Parathyroid adenoma (tissue), 2 donors: ENCODE results near the gene TRABD2B.

Experiments
- H2AFZ ChIP-seq: fragments of 300-600 bp; sonication (generic); one replicate; pipeline ENCODE4 v1.7.0; 2017; ENCODE audit warnings: antibody characterized with exemption, mild to moderate bottlenecking
- H3K27ac ChIP-seq: fragments of 300-600 bp; sonication (generic); one replicate; pipeline ENCODE4 v1.7.0; 2017
- H3K27me3 ChIP-seq: fragments of 300-600 bp; sonication (generic); one replicate; pipeline ENCODE4 v1.7.0; 2017; ENCODE audit warnings: low read length; ENCODE audit not compliant: control insufficient read depth, insufficient read depth
- H3K36me3 ChIP-seq: fragments of 300-600 bp; sonication (generic); one replicate; pipeline ENCODE4 v1.7.0; 2017; ENCODE audit warnings: low read length; ENCODE audit not compliant: control insufficient read depth, insufficient read depth
- H3K4me1 ChIP-seq: fragments of 300-600 bp; sonication (generic); one replicate; pipeline ENCODE4 v1.7.0; 2017; ENCODE audit warnings: control low read depth
- H3K4me2 ChIP-seq: fragments of 300-600 bp; sonication (generic); one replicate; pipeline ENCODE4 v1.7.0; 2017; ENCODE audit warnings: low read length
- H3K4me3 ChIP-seq: fragments of 300-600 bp; sonication (generic); one replicate; pipeline ENCODE4 v1.7.0; 2017; ENCODE audit warnings: low read depth, low read length
- H3K79me2 ChIP-seq: fragments of 300-600 bp; sonication (generic); one replicate; pipeline ENCODE4 v1.7.0; 2017; ENCODE audit warnings: control low read depth
- H3K9ac ChIP-seq: fragments of 300-600 bp; sonication (generic); one replicate; pipeline ENCODE4 v1.7.0; 2017; ENCODE audit warnings: mild to moderate bottlenecking
- H3K9me3 ChIP-seq: fragments of 300-600 bp; sonication (generic); one replicate; pipeline ENCODE4 v1.7.0; 2017; ENCODE audit warnings: low read length; ENCODE audit not compliant: control insufficient read depth
- CTCF ChIP-seq: fragments of 300-600 bp; sonication (generic); IDR thresholded peaks from one replicate; pipeline ENCODE4 v1.7.0; 2017; ENCODE audit warnings: antibody characterized with exemption, mild to moderate bottlenecking
- donor health status: primary hyperparathyroidism.

Gene TRABD2B

GRCh38 chr1:47987601-47988000 is 9.6 kb downstream of the TRABD2B start:
- no peak overlapping the region for H3K27ac ChIP-seq
- H3K27me3 ChIP-seq: no peaks in the 10 kb centered on the region
- no peaks in the 10 kb centered on the region for H3K9me3 ChIP-seq
- no peak overlapping the region for H3K9ac ChIP-seq
- H3K79me2 ChIP-seq: no peaks in the 10 kb centered on the region
- H2AFZ ChIP-seq: no peak overlapping the region
- no peak for TF ChIP-seq CTCF
- H3K4me3 ChIP-seq: no peak overlapping the region
- H3K4me2 ChIP-seq: no peak overlapping the region
- no peaks in the 10 kb centered on the region for H3K36me3 ChIP-seq
- H3K4me1 ChIP-seq: no peaks in the 10 kb centered on the region

- TF ChIP-seq CTCF: no peak
- no peak overlapping the region for H3K4me3 ChIP-seq
- no peak overlapping the region for H3K4me2 ChIP-seq
- H3K36me3 ChIP-seq: no peaks in the 10 kb centered on the region
- H3K27me3 ChIP-seq: no peaks in the 10 kb centered on the region
- H3K27ac ChIP-seq: no peak overlapping the region
- no peaks in the 10 kb centered on the region for H3K79me2 ChIP-seq
- H2AFZ ChIP-seq: no peak overlapping the region
- H3K9me3 ChIP-seq: no peaks in the 10 kb centered on the region
- no peak overlapping the region for H3K9ac ChIP-seq
- no peaks in the 10 kb centered on the region for H3K4me1 ChIP-seq
Measured at GRCh38 chr1:47986761-47987200, 10.4 kb downstream of the TRABD2B start.

GRCh38 chr1:47985018-47985417 is 12.2 kb downstream of the TRABD2B start:
- no peaks in the 10 kb centered on the region for H3K36me3 ChIP-seq
- no peak overlapping the region for H3K4me3 ChIP-seq
- no peak overlapping the region for H3K27ac ChIP-seq
- H3K27me3 ChIP-seq: no peaks in the 10 kb centered on the region
- no peak for TF ChIP-seq CTCF
- no peak overlapping the region for H2AFZ ChIP-seq
- no peak overlapping the region for H3K4me2 ChIP-seq
- no peak overlapping the region for H3K9ac ChIP-seq
- H3K79me2 ChIP-seq: no peaks in the 10 kb centered on the region
- no peaks in the 10 kb centered on the region for H3K4me1 ChIP-seq
- no peaks in the 10 kb centered on the region for H3K9me3 ChIP-seq

- H3K4me2 ChIP-seq: no peak overlapping the region
- H2AFZ ChIP-seq: no peak overlapping the region
- H3K9ac ChIP-seq: no peak overlapping the region
- H3K9me3 ChIP-seq: no peaks in the 10 kb centered on the region
- no peak overlapping the region for H3K4me3 ChIP-seq
- TF ChIP-seq CTCF: no peak
- H3K4me1 ChIP-seq: no peaks in the 10 kb centered on the region
- H3K27me3 ChIP-seq: no peaks in the 10 kb centered on the region
- no peaks in the 10 kb centered on the region for H3K79me2 ChIP-seq
- H3K36me3 ChIP-seq: no peaks in the 10 kb centered on the region
- no peak overlapping the region for H3K27ac ChIP-seq
Measured at GRCh38 chr1:47984175-47984789, 12.9 kb downstream of the TRABD2B start.

- H3K27me3 ChIP-seq: no peaks in the 10 kb centered on the region
- H3K4me2 ChIP-seq: no peak overlapping the region
- no peaks in the 10 kb centered on the region for H3K79me2 ChIP-seq
- no peak for TF ChIP-seq CTCF
- no peak overlapping the region for H2AFZ ChIP-seq
- no peaks in the 10 kb centered on the region for H3K9me3 ChIP-seq
- H3K27ac ChIP-seq: no peak overlapping the region
- H3K36me3 ChIP-seq: no peaks in the 10 kb centered on the region
- no peak overlapping the region for H3K4me3 ChIP-seq
- no peak overlapping the region for H3K9ac ChIP-seq
- H3K4me1 ChIP-seq: no peaks in the 10 kb centered on the region
Measured at GRCh38 chr1:47983691-47984090, 13.5 kb downstream of the TRABD2B start.
